BJ (cell line): Measurements from ENCODE around the gene OR2D3. TPM values are rescaled to one million over a fixed set of nuclear protein-coding genes. Genes with fewer than 3 reads are reported as not detected.

Source experiments
- CTCF ChIA-PET: fragments of 350-600 bp; formaldehyde crosslinking; extraction: SDS; loops from one replicate; lab custom pipeline; 2021; ENCODE audit warnings: antibody characterized with exemption, inconsistent platforms; lab: Yijun Ruan, JAX
- POLR2A ChIA-PET: fragments of 300-600 bp; sonication (Branson Sonifier 250); formaldehyde crosslinking; extraction: SDS; loops from one replicate; lab custom pipeline; 2021; ENCODE audit warnings: antibody characterized with exemption; lab: Charles Lee
- DNase-seq: peaks from one replicate; pipeline ENCODE4 v3.0.0-alpha.2; 2011; ENCODE audit warnings: low read depth
- H3K27me3 ChIP-seq: 2 replicates; pipeline ENCODE4 v1.6.0; 2011; ENCODE audit warnings: low read length; ENCODE audit not compliant: control insufficient read depth, insufficient read depth
- H3K36me3 ChIP-seq: 2 replicates; pipeline ENCODE4 v1.5.1; 2011; ENCODE audit warnings: low read length; ENCODE audit not compliant: control insufficient read depth, insufficient read depth
- H3K4me3 ChIP-seq: 2 replicates; pipeline ENCODE4 v1.5.1; 2011; ENCODE audit warnings: low read depth, mild to moderate bottlenecking, control low read depth, low read length
- CTCF ChIP-seq: IDR thresholded peaks from 2 replicates; pipeline ENCODE4 v1.5.1; 2011; ENCODE audit warnings: low read depth, mild to moderate bottlenecking, control low read depth, inconsistent platforms, low read length, moderate library complexity; ENCODE audit not compliant: insufficient read depth
- polyA minus RNA-seq: library from RNA; depleted of rRNA, polyadenylated mRNA; stranded (reverse); fragments of >200 nt; gene quantifications from 2 replicates; pipeline ENCODE4 v1.2.3, GENCODE V29; 2011; rRNA and poly(A)+ RNA removed
- polyA plus RNA-seq: library from polyadenylated mRNA; depleted of rRNA; stranded (reverse); fragments of >200 nt; gene quantifications from 2 replicates; pipeline ENCODE4 v1.2.3, GENCODE V29; 2011; rRNA removed

OR2D3 gene
- not detected in 2 replicates for polyA plus RNA-seq
- not detected in 2 replicates for polyA minus RNA-seq

- ChIA-PET POLR2A (no interaction called here), CTCF (no interaction called here)
- Histone ChIP-seq H3K36me3 (no peaks in the 10 kb centered on the region), H3K27me3 (no peaks in the 10 kb centered on the region), H3K4me3 (no peak within 1 kb of the TSS)
- no peak for DNase-seq
- TF ChIP-seq CTCF = no peak
Observed at GRCh38 chr11:6920702-6921101, at the start of gene OR2D3. Gene OR2D3 (plus strand): TSS chr11:6921002. CDS start chr11:6921002, 0 bp downstream.

- Histone ChIP-seq H3K36me3 (no peaks in the 10 kb centered on the region), H3K27me3 (no peaks in the 10 kb centered on the region), H3K4me3 (no peak overlapping the region)
- ChIA-PET POLR2A (no interaction called here), CTCF (interaction anchor here (1.0 to 1.3 kb wide), 3 partner anchors 9 to 59 kb away, joined by 3 to 4 read pairs (median 3); no protein-coding TSS in a partner anchor)
- TF ChIP-seq CTCF = no peak
- DNase-seq = no peak
Observed at GRCh38 chr11:6871278-6871677, 49.5 kb upstream of the OR2D3 start.

- Histone ChIP-seq H3K4me3 (no peak overlapping the region), H3K36me3 (no peaks in the 10 kb centered on the region), H3K27me3 (no peaks in the 10 kb centered on the region)
- TF ChIP-seq CTCF = no peak
- ChIA-PET CTCF (no interaction called here), POLR2A (no interaction called here)
- DNase-seq = no peak
Observed at GRCh38 chr11:6875761-6876160, 45.0 kb upstream of the OR2D3 start.

- no peaks in the 10 kb centered on the region for H3K36me3 ChIP-seq
- POLR2A ChIA-PET = no interaction called here
- H3K4me3 ChIP-seq = no peak within 1 kb of the TSS
- H3K27me3 ChIP-seq = no peaks in the 10 kb centered on the region
- no peak for DNase-seq
- TF ChIP-seq CTCF = no peak
- CTCF ChIA-PET = no interaction called here
Observed at GRCh38 chr11:6876325-6876724, 44.5 kb upstream of the OR2D3 start, which contains the start of gene OR10A4. Gene OR10A4 (plus strand): TSS chr11:6876625. CDS start chr11:6876648, 23 bp downstream.

GRCh38 chr11:6876914-6877313 lies 43.9 kb upstream of the OR2D3 start:
- Histone ChIP-seq H3K27me3 (no peaks in the 10 kb centered on the region), H3K36me3 (no peaks in the 10 kb centered on the region), H3K4me3 (no peak overlapping the region)
- POLR2A ChIA-PET = no interaction called here
- no peak for DNase-seq
- TF ChIP-seq CTCF = no peak
- CTCF ChIA-PET = no interaction called here
